Fibroblast of skin of right biceps (primary cell): ENCODE results near the gene IDH3G.
"Not testable (repeated sequence)": the region's sequence is repeated elsewhere in the genome, so short reads cannot be mapped to it uniquely, and the experiment has no call there.

Experiments
- DNase-seq: peaks from one replicate; pipeline ENCODE4 v3.0.0-alpha.2; 2013

The IDH3G gene

DNA sequence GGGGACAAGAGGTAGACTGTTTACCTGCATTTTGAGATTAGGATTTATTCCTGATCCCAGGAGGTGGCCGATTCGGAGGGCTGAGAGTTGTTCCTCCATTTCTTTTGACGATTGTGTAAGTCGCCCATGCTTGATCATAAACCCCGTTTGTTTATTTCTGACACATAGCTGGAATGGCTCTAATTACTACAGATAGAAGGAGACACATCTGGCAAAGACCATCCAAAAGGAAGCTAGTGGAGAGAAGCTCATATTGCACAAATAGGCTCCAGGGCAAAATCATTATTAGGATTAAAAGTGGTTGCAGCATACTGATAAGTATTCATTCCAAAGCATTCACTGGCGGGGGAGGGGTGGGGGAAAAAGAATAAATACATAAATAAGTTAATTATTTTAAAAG, 47.2 kb downstream of the IDH3G start:
- DNase-seq, result not testable (repeated sequence)

GRCh38 chrX:153746359-153746758, 47.8 kb downstream of the IDH3G start:
- no peak for DNase-seq

- DNase-seq, result not testable (repeated sequence)
These were observed 49.1 kb downstream of the IDH3G start for GRCh38 chrX:153745067-153745433.

- DNase-seq, result peak; percentile 37
These were observed 49.7 kb downstream of the IDH3G start for GRCh38 chrX:153744210-153745066.

GRCh38 chrX:153743468-153744209, 50.5 kb downstream of the IDH3G start:
- DNase-seq, result peak; percentile 53

DNA sequence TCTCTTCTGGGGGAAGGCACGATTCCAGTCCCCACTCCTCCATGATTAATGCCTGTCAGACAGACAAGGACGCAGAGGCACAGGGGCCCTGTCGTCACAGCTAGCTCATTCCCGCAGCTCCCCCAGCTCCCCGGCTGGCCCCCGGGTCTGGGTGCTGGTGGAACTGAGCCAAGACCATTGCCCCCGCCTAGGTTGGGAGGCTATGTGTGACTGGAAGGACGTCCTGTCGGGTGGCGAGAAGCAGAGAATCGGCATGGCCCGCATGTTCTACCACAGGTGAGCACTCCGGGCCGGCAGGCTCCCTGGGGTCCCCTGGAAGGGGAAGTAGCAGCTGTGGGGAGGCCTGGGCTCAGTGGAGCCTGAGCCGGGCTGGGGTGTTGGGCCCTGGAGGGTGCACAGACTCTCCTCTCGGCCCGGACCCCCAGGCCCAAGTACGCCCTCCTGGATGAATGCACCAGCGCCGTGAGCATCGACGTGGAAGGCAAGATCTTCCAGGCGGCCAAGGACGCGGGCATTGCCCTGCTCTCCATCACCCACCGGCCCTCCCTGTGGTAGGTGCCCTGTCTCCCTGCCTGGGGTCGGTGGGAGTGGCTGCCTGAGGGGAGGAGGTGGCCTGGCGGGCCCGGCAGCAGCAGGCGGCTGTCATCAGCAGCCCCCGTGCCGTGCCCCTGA, 51.2 kb downstream of the IDH3G start:
- not testable (repeated sequence) for DNase-seq

DNA sequence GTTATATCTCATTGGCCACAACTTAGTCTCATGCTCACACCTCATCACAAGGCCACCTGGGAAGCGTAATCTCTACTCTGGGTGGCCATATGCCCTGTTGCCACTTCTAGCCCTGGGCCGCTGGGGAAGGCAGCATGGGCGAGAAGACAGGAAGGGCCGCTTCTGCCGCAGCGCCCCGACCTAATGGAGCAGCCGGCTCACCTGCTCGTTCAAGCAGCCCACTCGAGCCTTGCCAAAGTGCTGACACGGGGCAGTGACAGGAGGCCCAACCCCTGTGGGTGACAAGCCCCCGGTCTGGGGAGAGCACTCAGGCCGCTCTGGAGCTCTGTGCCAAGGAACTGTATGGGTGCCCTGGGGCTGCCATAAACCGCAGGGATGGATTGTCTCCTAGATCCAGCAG, 52.1 kb downstream of the IDH3G start:
- DNase-seq, result not testable (repeated sequence)

- no peak for DNase-seq
These were observed 52.7 kb downstream of the IDH3G start for GRCh38 chrX:153741446-153741845.

DNA sequence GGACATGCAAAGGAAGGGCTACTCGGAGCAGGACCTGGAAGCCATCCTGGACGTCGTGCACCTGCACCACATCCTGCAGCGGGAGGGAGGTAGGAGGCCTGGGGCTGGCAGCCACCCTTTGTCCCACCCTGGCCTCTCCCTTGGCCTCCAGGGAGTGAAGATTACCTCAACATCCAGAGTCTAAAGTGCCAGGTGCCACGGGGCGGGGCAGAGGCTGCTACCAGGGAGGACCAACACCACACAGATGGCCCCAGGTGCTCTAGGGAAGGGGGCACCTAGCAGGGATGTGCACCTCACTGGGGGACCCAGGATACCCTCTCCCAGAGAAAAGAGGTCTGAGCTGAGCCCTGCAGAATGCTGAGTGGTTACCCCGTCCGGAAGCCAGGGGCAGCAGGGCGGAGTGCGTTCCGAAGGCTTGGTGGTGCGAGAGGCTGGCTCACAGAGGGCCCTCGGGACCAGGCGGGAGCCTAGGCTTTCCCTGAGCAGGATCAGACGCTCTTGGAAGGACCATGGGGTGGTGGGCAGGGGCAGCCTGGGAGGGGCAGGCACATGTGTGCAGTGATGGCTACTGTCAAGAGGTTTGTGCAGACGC, 53.4 kb downstream of the IDH3G start:
- DNase-seq, result no peak

- no peak for DNase-seq
These were observed 54.3 kb downstream of the IDH3G start for GRCh38 chrX:153739754-153740486.

- DNase-seq, result no peak
These were observed 56.0 kb downstream of the IDH3G start for GRCh38 chrX:153738056-153738605.

DNA sequence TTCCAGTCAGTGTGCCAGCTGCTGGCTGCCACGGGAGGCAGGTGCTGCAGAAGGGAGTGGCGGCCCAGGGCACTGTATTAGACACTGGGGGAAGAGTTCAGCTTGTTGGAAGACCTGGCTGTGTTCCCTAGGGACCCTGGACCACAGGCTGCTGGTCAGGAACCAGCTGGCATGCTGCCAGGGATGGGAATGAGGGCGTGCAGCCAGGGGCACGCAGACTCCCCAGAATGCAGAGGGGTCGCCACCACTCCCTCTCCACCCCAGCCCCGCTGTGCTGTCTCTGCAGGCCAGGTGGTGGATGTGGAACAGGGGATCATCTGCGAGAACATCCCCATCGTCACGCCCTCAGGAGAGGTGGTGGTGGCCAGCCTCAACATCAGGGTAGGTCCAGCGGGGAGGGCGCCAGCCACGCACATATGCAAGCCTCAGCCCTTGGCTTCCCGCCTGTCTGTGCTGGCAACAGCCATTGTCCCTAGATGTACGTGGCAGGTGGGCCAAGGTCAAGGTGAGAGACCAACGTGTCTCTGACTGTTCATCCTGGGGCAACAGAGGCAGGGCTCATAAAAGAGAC, 57.2 kb downstream of the IDH3G start:
- DNase-seq, result no peak

- DNase-seq, result no peak
These were observed 57.9 kb downstream of the IDH3G start for GRCh38 chrX:153736071-153736820.
